Measurements from ENCODE around the gene JUND.

Gene JUND

DNA sequence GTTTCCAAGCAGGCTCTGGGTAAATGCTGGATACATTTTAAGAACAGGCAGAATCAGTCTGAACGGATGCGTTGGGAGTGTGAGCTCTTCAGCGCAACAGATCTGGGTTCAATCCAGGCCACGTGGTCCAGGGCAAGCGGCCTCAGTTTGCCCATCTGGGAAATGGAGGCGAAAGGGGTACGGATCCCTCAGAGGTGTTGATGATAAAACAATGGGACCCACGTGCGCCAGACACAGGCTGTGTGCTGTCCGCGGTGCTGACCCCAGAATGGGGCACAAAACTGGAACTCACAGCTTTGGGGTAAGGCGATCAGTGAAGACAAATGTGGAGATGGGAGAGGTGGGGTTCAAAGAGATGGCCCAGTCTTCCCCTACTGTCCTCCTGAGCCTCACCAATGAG lies 42.1 kb downstream of the JUND start:
- DNase-seq (ENCODE audit: low read depth in 2 of 2) = no peak

GRCh38 chr19:18234194-18234593 lies 47.2 kb downstream of the JUND start:
- no peak for DNase-seq (ENCODE audit: low read depth in 2 of 2)

- peak in 1 of 2 donors; percentile 10 for DNase-seq (ENCODE audit: low read depth in 2 of 2)
Observed at GRCh38 chr19:18233224-18233825, 48.1 kb downstream of the JUND start.

DNA sequence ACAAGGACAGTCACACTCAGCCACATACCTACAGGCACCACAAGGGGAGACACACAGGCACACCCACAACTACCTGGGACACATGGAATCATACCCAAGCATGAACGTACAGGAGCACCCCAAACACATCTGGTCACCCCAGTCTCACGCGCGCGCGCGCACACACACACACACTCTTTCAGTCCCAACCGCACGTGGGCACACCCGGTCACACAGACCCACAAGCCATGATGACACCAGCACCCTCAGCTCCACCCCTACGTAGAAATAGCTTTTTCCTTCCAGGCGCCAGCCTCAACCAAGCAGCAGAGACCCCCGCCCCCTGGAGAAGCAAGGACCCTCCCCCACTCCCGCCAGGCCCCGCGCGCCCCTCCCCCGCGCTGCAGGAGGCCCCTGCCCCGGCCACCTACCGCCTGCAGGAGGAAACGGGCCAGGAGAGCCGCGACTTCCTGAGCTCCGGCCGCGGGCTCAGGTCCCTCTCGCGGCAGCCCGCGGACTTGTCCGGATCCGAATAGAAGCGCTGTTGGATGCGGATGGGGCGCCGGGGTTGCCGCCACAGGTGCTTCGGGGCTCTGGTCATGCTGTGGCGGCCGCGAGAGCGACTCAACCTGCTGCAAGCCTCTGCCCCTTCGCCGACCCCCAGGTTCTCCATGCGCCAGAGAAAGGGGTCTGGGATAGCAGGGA lies 48.7 kb downstream of the JUND start:
- DNase-seq (ENCODE audit: low read depth in 2 of 2) = no peak

DNA sequence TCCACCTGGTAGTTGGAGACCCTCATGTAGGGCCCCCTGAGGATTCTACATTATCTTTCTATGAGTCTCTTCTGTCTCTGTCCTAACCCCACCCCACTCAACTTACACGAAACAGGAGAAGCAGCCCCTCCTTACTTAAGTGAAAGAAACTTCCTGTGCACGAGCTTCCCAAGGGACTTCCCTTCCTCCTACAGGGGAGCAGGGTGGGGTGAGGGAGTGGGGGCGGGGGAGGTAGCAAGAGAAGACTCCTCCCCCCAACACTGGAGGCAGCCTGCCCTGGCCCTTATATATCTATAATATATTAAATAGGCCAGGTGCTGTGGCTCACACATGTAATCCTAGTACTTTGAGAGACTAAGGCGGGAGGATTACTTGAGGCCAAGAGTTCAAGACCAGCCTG lies 49.6 kb downstream of the JUND start:
- no peak for DNase-seq (ENCODE audit: low read depth in 2 of 2)

DNA sequence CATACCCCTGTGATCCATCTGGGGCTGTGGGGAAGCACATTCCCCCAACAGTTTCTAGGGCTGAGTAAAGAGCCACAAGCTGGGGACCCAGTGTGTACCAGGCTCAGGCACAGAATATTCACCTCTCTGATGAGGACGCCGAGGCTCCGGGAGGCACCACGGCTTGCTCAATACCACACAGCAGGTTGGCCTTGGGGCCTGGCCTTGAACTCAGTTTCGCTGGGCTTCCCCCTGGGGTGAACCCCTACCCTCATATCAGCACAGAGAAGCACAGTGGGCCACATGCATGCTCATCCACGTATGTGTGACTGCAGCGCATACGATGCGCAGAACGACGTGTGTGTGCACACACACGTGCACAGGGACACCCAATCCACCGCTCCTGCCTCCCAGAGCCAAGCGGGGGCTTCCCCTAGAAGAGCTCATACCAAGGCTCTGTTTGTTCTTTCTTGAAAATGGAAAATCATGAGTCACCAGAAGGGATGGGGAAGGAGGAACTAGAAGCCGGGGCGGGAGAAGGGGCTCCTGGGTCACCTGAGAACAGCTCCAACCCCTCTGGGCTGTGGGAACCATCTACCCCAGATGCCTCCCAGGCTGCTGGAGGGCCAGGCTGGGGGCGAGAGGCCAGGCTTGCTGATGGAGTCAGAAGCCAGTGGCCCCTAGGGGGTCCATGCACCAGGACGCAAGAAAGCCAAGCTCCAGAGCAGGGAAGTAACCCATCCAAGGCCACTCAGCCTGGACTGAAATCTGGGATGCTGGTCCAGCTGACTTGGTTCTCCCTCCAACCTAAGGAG lies 50.3 kb downstream of the JUND start:
- DNase-seq (ENCODE audit: low read depth in 2 of 2) = no peak

DNA sequence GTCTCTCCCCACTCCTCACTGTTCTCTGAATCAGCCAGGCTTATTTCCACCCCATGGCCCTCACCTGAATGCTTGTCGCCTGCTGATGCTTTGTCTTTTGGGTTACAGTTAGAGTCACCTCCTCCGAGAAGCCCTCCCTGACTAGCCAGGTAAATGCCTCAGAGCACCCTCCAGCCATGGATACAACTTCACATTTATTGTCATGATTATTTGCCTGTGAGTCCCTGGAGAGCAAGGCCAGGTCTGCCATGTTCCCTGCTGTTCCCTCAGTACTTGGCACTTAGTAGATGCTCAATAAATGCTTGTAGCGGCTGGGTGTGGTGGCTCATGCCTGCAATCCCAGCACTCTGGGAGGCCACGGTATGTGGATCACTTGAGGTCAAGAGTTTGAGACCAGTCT lies 51.5 kb downstream of the JUND start:
- no peak for DNase-seq (ENCODE audit: low read depth in 2 of 2)
